Choroid plexus epithelial cell (primary cell): Measurements from ENCODE around the gene MLANA.

Experiments used
- DNase-seq: peaks from one replicate; pipeline ENCODE4 v3.0.0-alpha.2; 2010; ENCODE audit warnings: low read depth
- H3K4me3 ChIP-seq: 2 replicates; pipeline ENCODE4 v1.5.1; 2011; ENCODE audit warnings: low read depth, mild to moderate bottlenecking, control low read depth, low read length, moderate library complexity
- CTCF ChIP-seq: conservative IDR thresholded peaks from 2 replicates; pipeline ENCODE4 v1.5.1; 2011; ENCODE audit warnings: low read depth, mild to moderate bottlenecking, control low read depth, inconsistent platforms, low read length, moderate library complexity

Gene MLANA

DNA sequence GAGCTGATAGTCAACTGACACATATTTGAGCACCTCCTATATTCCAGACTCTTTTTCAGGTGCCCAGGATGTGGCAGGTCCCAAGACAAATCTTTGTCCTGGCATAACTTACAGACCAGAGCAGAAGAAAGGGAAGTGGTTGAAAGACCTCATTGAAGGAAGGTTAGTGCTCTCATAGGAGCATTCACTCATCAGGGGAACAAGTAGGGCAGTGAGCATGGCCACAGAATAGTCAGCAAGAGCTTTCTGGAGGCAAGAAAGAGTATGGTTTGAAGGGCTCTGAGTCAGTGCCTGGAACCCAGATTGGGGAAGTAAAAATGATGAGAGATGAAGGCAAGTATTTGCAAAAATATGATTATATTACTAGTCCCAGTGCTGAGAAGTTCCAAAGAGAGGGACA, 32.8 kb upstream of the MLANA start:
- no peak for DNase-seq
- H3K4me3 ChIP-seq = no peak overlapping the region
- TF ChIP-seq CTCF = no peak

- DNase-seq = no peak
- no peak overlapping the region for H3K4me3 ChIP-seq
- no peak for TF ChIP-seq CTCF
Measured at GRCh38 chr9:5858833-5859232, 31.9 kb upstream of the MLANA start.

DNA sequence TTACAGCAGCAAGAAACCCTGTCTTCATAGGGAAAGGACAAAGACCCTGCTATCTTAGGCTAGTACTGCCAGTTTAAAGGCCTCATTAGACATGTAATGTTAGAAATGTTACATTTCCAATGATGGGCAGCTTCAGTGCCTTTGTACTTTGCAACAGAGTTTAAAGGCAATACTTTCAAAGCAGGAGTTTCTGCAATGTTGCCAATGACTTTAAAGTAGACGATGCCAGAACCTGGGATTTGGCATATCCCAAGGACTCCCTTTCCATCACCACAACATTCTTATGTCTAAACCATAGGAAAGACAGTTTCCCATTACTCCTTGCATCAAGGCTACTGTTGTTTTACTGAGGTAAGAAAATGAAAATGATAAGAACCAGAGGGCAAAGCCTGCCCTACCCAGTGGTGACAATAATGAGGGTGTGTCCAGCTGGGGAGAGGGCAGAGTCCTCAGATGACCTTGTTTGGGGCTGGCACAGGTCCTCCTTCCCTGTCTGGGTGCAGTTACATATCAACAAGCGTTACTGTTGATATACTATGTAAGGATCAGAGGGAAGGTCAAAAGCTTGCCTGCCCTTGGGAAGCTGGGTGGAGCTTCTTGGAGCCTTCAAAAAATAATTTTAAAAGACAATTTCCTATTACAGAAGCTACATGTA, 27.5 kb upstream of the MLANA start:
- no peak for TF ChIP-seq CTCF
- no peak overlapping the region for H3K4me3 ChIP-seq
- DNase-seq = no peak

DNA sequence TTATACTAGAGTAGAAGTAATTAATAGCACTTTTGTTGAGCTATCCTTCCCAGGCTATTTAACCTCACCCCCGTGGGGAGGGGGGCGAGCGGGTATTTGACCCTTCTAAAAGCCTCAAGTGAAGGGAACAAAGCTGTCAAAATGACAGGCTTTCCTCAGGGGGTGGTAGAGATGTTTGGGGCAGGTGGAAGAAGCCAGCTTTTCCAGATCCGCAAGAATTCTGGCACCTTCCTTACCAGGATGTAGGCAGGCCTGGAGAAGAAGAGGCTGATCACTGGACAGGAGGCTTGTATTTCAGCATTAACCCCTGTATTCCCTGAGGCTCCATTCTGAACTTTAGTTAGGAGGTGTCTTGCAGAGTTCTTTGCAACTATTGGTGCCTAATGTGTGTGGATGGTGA, 26.2 kb upstream of the MLANA start:
- DNase-seq = no peak
- no peak for TF ChIP-seq CTCF

DNA sequence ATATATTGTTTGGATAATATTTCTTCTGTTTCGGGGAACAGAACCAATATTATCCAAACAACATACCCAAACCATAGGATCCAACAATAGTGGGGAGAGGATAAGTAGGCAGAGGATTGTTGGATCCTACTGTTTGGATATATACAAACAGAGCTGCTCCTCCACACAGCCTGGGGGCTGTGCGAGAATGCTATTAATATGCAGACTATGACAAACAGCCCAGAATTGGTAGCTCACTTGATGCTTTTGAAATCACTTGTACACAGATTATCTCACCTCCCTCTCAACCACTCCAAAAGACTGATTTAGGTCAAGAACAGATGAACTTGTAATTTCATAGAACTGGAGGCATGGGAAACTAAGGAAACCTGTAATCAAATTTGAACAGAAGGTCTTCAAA, 24.4 kb upstream of the MLANA start:
- DNase-seq = no peak
- TF ChIP-seq CTCF = no peak
- H3K4me3 ChIP-seq = no peak overlapping the region

More for the DNA sequence above, 26.2 kb upstream of the MLANA start:
- H3K4me3 ChIP-seq = no peak overlapping the region

GRCh38 chr9:5866685-5867084, 24.0 kb upstream of the MLANA start:
- no peak overlapping the region for H3K4me3 ChIP-seq
- TF ChIP-seq CTCF = no peak
- DNase-seq = no peak

- DNase-seq = no peak
- no peak for TF ChIP-seq CTCF
- no peak overlapping the region for H3K4me3 ChIP-seq
Measured at GRCh38 chr9:5868235-5868634, 22.5 kb upstream of the MLANA start.
